Astrocyte (in vitro differentiated cells and primary cell): ENCODE data around the gene MAP7D1. TPM values are rescaled to one million over a fixed set of nuclear protein-coding genes. Genes with fewer than 3 reads are reported as not detected.

Source experiments
- DNase-seq: peaks from one replicate; pipeline ENCODE4 v3.0.0-alpha.2; 2010; ENCODE audit warnings: low read depth
- FAIRE-seq: peaks from 2 replicates; lab custom pipeline; 2011; peaks lifted over from hg19 to GRCh38; lab: Jason Lieb, UNC
- H2AFZ ChIP-seq: 2 replicates; pipeline ENCODE4 v1.6.0; 2012; ENCODE audit warnings: low read depth, low read length, inconsistent platforms
- H3K27ac ChIP-seq: 2 replicates; pipeline ENCODE4 v1.5.1; 2011; ENCODE audit warnings: low read depth, low read length, inconsistent platforms
- H3K27me3 ChIP-seq: 2 replicates; pipeline ENCODE4 v1.6.0; 2011; ENCODE audit warnings: low read length, inconsistent platforms; ENCODE audit not compliant: insufficient read depth
- H3K36me3 ChIP-seq: 2 replicates; pipeline ENCODE4 v1.5.1; 2011; ENCODE audit warnings: low read length, inconsistent platforms; ENCODE audit not compliant: insufficient read depth
- H3K4me1 ChIP-seq: 2 replicates; pipeline ENCODE4 v1.5.1; 2011; ENCODE audit warnings: low read length, inconsistent platforms; ENCODE audit not compliant: insufficient read depth
- H3K4me2 ChIP-seq: 2 replicates; pipeline ENCODE4 v1.6.0; 2012; ENCODE audit warnings: low read length, inconsistent platforms
- H3K4me3 ChIP-seq: 2 replicates; pipeline ENCODE4 v1.5.1; 2011; ENCODE audit warnings: low read depth, mild to moderate bottlenecking, low read length, inconsistent platforms; ENCODE audit not compliant: insufficient read depth
- H3K79me2 ChIP-seq: 2 replicates; pipeline ENCODE4 v1.6.0; 2012; ENCODE audit warnings: mild to moderate bottlenecking, low read length, inconsistent platforms; ENCODE audit not compliant: insufficient read depth
- H3K9ac ChIP-seq: 2 replicates; pipeline ENCODE4 v1.6.0; 2012; ENCODE audit warnings: mild to moderate bottlenecking, low read length, inconsistent platforms
- H3K9me3 ChIP-seq: 2 replicates; pipeline ENCODE4 v1.5.1; 2012; ENCODE audit warnings: low read depth, mild to moderate bottlenecking, low read length, inconsistent platforms; ENCODE audit not compliant: insufficient read depth
- H4K20me1 ChIP-seq: 2 replicates; pipeline ENCODE4 v1.6.0; 2012; ENCODE audit warnings: low read length, inconsistent platforms; ENCODE audit not compliant: insufficient read depth
- H3K27ac Mint-ChIP-seq: one replicate; pipeline ENCODE4 v1.8.0; 2021; ENCODE audit warnings: mild to moderate bottlenecking, mixed read lengths; ENCODE audit not compliant: unreplicated experiment
- H3K27me3 Mint-ChIP-seq: one replicate; pipeline ENCODE4 v1.8.0; 2021; ENCODE audit warnings: low read depth, mixed read lengths; ENCODE audit not compliant: unreplicated experiment
- H3K36me3 Mint-ChIP-seq: one replicate; pipeline ENCODE4 v1.8.0; 2021; ENCODE audit warnings: low read depth, mixed read lengths; ENCODE audit not compliant: unreplicated experiment
- H3K4me1 Mint-ChIP-seq: one replicate; pipeline ENCODE4 v1.8.0; 2021; ENCODE audit warnings: low read depth, mixed read lengths; ENCODE audit not compliant: unreplicated experiment
- H3K4me3 Mint-ChIP-seq: one replicate; pipeline ENCODE4 v1.8.0; 2021; ENCODE audit warnings: mild to moderate bottlenecking, moderate library complexity, mixed read lengths; ENCODE audit not compliant: unreplicated experiment
- H3K9me3 Mint-ChIP-seq: one replicate; pipeline ENCODE4 v1.8.0; 2021; ENCODE audit warnings: mild to moderate bottlenecking, mixed read lengths; ENCODE audit not compliant: unreplicated experiment
- CTCF ChIP-seq: IDR thresholded peaks from 2 replicates; pipeline ENCODE4 v1.5.1; 2011; ENCODE audit warnings: low read depth, mild to moderate bottlenecking, inconsistent platforms, low read length, moderate library complexity; ENCODE audit not compliant: insufficient read depth
- EZH2 ChIP-seq: IDR thresholded peaks from 2 replicates; pipeline ENCODE4 v1.6.1; 2012; ENCODE audit warnings: mild to moderate bottlenecking, low read length, inconsistent platforms; ENCODE audit not compliant: insufficient read depth
- total RNA-seq: library from RNA; stranded (reverse); gene quantifications from 2 replicates; pipeline ENCODE4 v1.2.1, GENCODE V29; 2021

The MAP7D1 gene
- total RNA-seq, 1 donor from 2014 or later: 271 TPM

- Histone ChIP-seq H3K79me2 (peaks cover 99% of the 10 kb centered on the region), H3K4me3 (no peak overlapping the region), H3K9ac (peak overlapping the region; percentile 65), H3K4me2 (peak overlapping the region; percentile 17), H3K4me1 (peaks cover 30% of the 10 kb centered on the region), H3K36me3 (peaks cover 27% of the 10 kb centered on the region), H3K9me3 (no peaks in the 10 kb centered on the region), H4K20me1 (peaks cover 98% of the 10 kb centered on the region), H2AFZ (no peak overlapping the region), H3K27ac (peak overlapping the region; percentile 47), H3K27me3 (no peaks in the 10 kb centered on the region)
- TF ChIP-seq CTCF (no peak), EZH2 (no peak)
- H3K9me3 Mint-ChIP-seq: no peaks in the 10 kb centered on the region
- H3K4me1 Mint-ChIP-seq: peaks cover 51% of the 10 kb centered on the region
- H3K27me3 Mint-ChIP-seq: no peaks in the 10 kb centered on the region
- FAIRE-seq (no peak), DNase-seq (no peak)
- no peak overlapping the region for H3K27ac Mint-ChIP-seq
- H3K4me3 Mint-ChIP-seq: peak overlapping the region; percentile 50
- peaks cover 14% of the 10 kb centered on the region for H3K36me3 Mint-ChIP-seq
Observed at GRCh38 chr1:36166136-36166535, 10.2 kb downstream of the MAP7D1 start.

GRCh38 chr1:36166938-36167905 lies 11.3 kb downstream of the MAP7D1 start:
- Mint-ChIP-seq H3K9me3 (no peaks in the 10 kb centered on the region), H3K4me3 (no peak overlapping the region), H3K27me3 (no peaks in the 10 kb centered on the region), H3K4me1 (peaks cover 40% of the 10 kb centered on the region), H3K27ac (peak overlapping the region; percentile 4), H3K36me3 (peaks cover 21% of the 10 kb centered on the region)
- H3K9ac ChIP-seq: peak overlapping the region; percentile 65
- peaks cover 23% of the 10 kb centered on the region for H3K4me1 ChIP-seq
- peaks cover 30% of the 10 kb centered on the region for H3K36me3 ChIP-seq
- peaks cover 97% of the 10 kb centered on the region for H3K79me2 ChIP-seq
- DNase-seq (peak; percentile 60), FAIRE-seq (no peak)
- no peaks in the 10 kb centered on the region for H3K27me3 ChIP-seq
- no peak overlapping the region for H3K4me3 ChIP-seq
- H3K4me2 ChIP-seq: peak overlapping the region; percentile 53
- H3K27ac ChIP-seq: peak overlapping the region; percentile 80
- H3K9me3 ChIP-seq: no peaks in the 10 kb centered on the region
- no peak for TF ChIP-seq CTCF
- no peak for TF ChIP-seq EZH2
- peaks cover 97% of the 10 kb centered on the region for H4K20me1 ChIP-seq
- H2AFZ ChIP-seq: no peak overlapping the region
